T-cell (primary cell): ENCODE results near the gene PDP2. TPM values are rescaled to one million over a fixed set of nuclear protein-coding genes. Genes with fewer than 3 reads are reported as not detected.

Source experiments
- ATAC-seq, 4 experiments: fragments of 200-7000 bp in 3 of 4; fragments of 150-1000 bp in 1 of 4; cut with Tn5 transposase; replicated peaks in 1 of 4; 1 replicate in 3 of 4; 2 replicates in 1 of 4; pipeline ENCODE4 v1.10.0; 2021; ENCODE audit warnings: moderate library complexity in 3 of 4, mild to moderate bottlenecking in 2 of 4, moderate number of reproducible peaks in 1 of 4
- CTCF ChIA-PET, 2 donors: fragments of 300-600 bp; sonication (Branson Sonifier 250); formaldehyde crosslinking; loops; one replicate each; lab custom pipeline; 2022; ENCODE audit warnings: antibody characterized with exemption in 2 of 2; lab: Charles Lee
- POLR2A ChIA-PET, 2 donors: fragments of 300-600 bp; sonication (Branson Sonifier 250); formaldehyde crosslinking; loops; one replicate each; lab custom pipeline; 2022; ENCODE audit warnings: antibody characterized with exemption in 2 of 2; lab: Charles Lee
- DNase-seq, 35 experiments: peaks; one replicate each; pipeline versions ENCODE4 v3.0.0 to v3.0.0-alpha.2; 2013 to 2023
- H3K27ac ChIP-seq: one replicate; pipeline ENCODE4 v1.5.1; 2013; ENCODE audit warnings: low read length
- H3K27me3 ChIP-seq, 2 experiments: replicated peaks in 1 of 2; 1 replicate in 1 of 2; 2 replicates in 1 of 2; pipeline versions ENCODE4 v1.6.1 to v1.7.0; 2013; ENCODE audit warnings: low read length in 1 of 2, mixed read lengths in 1 of 2; ENCODE audit not compliant: control insufficient read depth in 2 of 2, insufficient read depth in 2 of 2; ENCODE audit errors: extremely low read depth in 1 of 2
- H3K36me3 ChIP-seq, 2 donors: 1 replicate in 1 of 2; 2 replicates in 1 of 2; pipeline versions ENCODE4 v1.6.1 to v1.7.0; 2013; ENCODE audit warnings: low read length in 1 of 2; ENCODE audit not compliant: control insufficient read depth in 2 of 2, insufficient read depth in 1 of 2; ENCODE audit errors: extremely low read depth in 1 of 2
- H3K4me1 ChIP-seq, 2 experiments: 1 replicate in 1 of 2; 2 replicates in 1 of 2; pipeline versions ENCODE4 v1.6.1 to v1.7.0; 2013; ENCODE audit warnings: low read length in 2 of 2, mixed read lengths in 1 of 2; ENCODE audit not compliant: insufficient read depth in 2 of 2, control insufficient read depth in 1 of 2; ENCODE audit errors: extremely low read depth in 1 of 2
- H3K4me3 ChIP-seq, 2 donors: 1 replicate in 1 of 2; 2 replicates in 1 of 2; pipeline versions ENCODE4 v1.5.1 to v1.7.0; 2013; ENCODE audit warnings: mild to moderate bottlenecking in 2 of 2, low read length in 1 of 2, moderate library complexity in 1 of 2; ENCODE audit not compliant: control insufficient read depth in 1 of 2; ENCODE audit errors: extremely low read depth in 1 of 2
- H3K9me3 ChIP-seq: 2 replicates; pipeline ENCODE4 v1.7.0; 2013
- H3K27ac Mint-ChIP-seq, 2 donors: one replicate each; pipeline ENCODE4 v1.8.0; 2020 to 2021; ENCODE audit warnings: mild to moderate bottlenecking in 2 of 2, mixed read lengths in 2 of 2
- H3K27me3 Mint-ChIP-seq, 2 donors: one replicate each; pipeline ENCODE4 v1.8.0; 2021 to 2022; ENCODE audit warnings: mixed read lengths in 2 of 2
- H3K36me3 Mint-ChIP-seq: one replicate; pipeline ENCODE4 v1.8.0; 2021; ENCODE audit warnings: mixed read lengths
- H3K4me1 Mint-ChIP-seq, 3 donors: one replicate each; pipeline ENCODE4 v1.8.0; 2020 to 2022; ENCODE audit warnings: mixed read lengths in 3 of 3, mild to moderate bottlenecking in 1 of 3
- H3K4me3 Mint-ChIP-seq, 3 donors: one replicate each; pipeline ENCODE4 v1.8.0; 2020 to 2022; ENCODE audit warnings: mild to moderate bottlenecking in 3 of 3, mixed read lengths in 3 of 3, moderate library complexity in 3 of 3
- H3K9me3 Mint-ChIP-seq, 3 donors: one replicate each; pipeline ENCODE4 v1.8.0; 2020 to 2022; ENCODE audit warnings: mixed read lengths in 3 of 3
- WGBS: methylation state at CpG from one replicate; pipeline ENCODE4 v1.1.5; 2013; ENCODE audit warnings: missing lambda C conversion rate; ENCODE audit not compliant: insufficient coverage; 5-methylcytosine and 5-hydroxymethylcytosine counted together
- total RNA-seq, 35 experiments: library from RNA in 6 of 35; stranded (reverse) in 6 of 35; fragments of 120-200 nt in 1 of 35; gene quantifications; one replicate each; pipeline versions ENCODE4 v1.2.1 to v1.2.4 and lab custom pipeline; 2013 to 2026

PDP2 gene
- total RNA-seq, 5 donors from 2014 or later (not counting 1 experiment from before 2014, with no cell fraction given), result 7.1 to 16.5 (median 12.5) TPM

GRCh38 chr16:66926171-66926947 is 46.0 kb downstream of the PDP2 start:
- Mint-ChIP-seq H3K4me1 (peaks cover 4 to 11% (median 6%) of the 10 kb centered on the region in 3 donors), H3K9me3 (no peaks in the 10 kb centered on the region), H3K4me3 (peak overlapping the region in 2 of 3 donors; percentile 47 to 62), H3K36me3 (no peaks in the 10 kb centered on the region), H3K27me3 (peaks cover 19 to 40% of the 10 kb centered on the region in 2 donors), H3K27ac (no peak overlapping the region)
- no peaks in the 10 kb centered on the region for H3K9me3 ChIP-seq
- ChIA-PET POLR2A (no interaction called here), CTCF (interaction anchor here in 1 of 2 donors (0.6 to 0.7 kb wide), 2 partner anchors 31 to 96 kb away, joined by 3 to 4 read pairs; partner anchors contain the start of gene NAE1)
- ATAC-seq (no peak), DNase-seq (no peak)
- H3K4me1 ChIP-seq, result peaks cover 0 to 12% of the 10 kb centered on the region in 2 experiments
- H3K27me3 ChIP-seq, result peaks cover 3 to 52% of the 10 kb centered on the region in 2 experiments
- WGBS, result 86% methylated on average over 3 of the region's 5 CpGs
- no peak overlapping the region for H3K27ac ChIP-seq
- H3K4me3 ChIP-seq, result no peak overlapping the region
- peaks cover 0 to 7% of the 10 kb centered on the region in 2 donors for H3K36me3 ChIP-seq

GRCh38 chr16:66926961-66927436 is 46.7 kb downstream of the PDP2 start:
- no peaks in the 10 kb centered on the region for H3K9me3 ChIP-seq
- POLR2A ChIA-PET, result no interaction called here
- ATAC-seq, result no peak
- Mint-ChIP-seq H3K27ac (no peak overlapping the region), H3K4me1 (peaks cover 9 to 16% (median 12%) of the 10 kb centered on the region in 3 donors), H3K36me3 (peaks cover 4% of the 10 kb centered on the region), H3K9me3 (no peaks in the 10 kb centered on the region), H3K4me3 (no peak overlapping the region), H3K27me3 (peaks cover 13 to 37% of the 10 kb centered on the region in 2 donors)
- CTCF ChIA-PET, result no interaction called here
- H3K36me3 ChIP-seq, result peaks cover 0 to 12% of the 10 kb centered on the region in 2 donors
- H3K4me3 ChIP-seq, result no peak overlapping the region
- H3K27ac ChIP-seq, result no peak overlapping the region
- no CpG with 5 or more reads among the region's 3 CpGs for WGBS
- H3K4me1 ChIP-seq, result peaks cover 0 to 13% of the 10 kb centered on the region in 2 experiments
- DNase-seq, result no peak
- peaks cover 3 to 45% of the 10 kb centered on the region in 2 experiments for H3K27me3 ChIP-seq

GRCh38 chr16:66927918-66928649 is 47.8 kb downstream of the PDP2 start:
- POLR2A ChIA-PET, result interaction anchor here in 1 of 2 donors (0.6 kb wide), 1 partner anchor 1842 kb away, joined by 14 read pairs; no protein-coding TSS in a partner anchor
- Mint-ChIP-seq H3K36me3 (peaks cover 11% of the 10 kb centered on the region), H3K27me3 (peaks cover 12 to 29% of the 10 kb centered on the region in 2 donors), H3K4me3 (no peak overlapping the region), H3K9me3 (no peaks in the 10 kb centered on the region), H3K4me1 (peaks cover 19 to 26% (median 23%) of the 10 kb centered on the region in 3 donors), H3K27ac (no peak overlapping the region)
- Histone ChIP-seq H3K36me3 (peaks cover 3 to 14% of the 10 kb centered on the region in 2 donors), H3K9me3 (no peaks in the 10 kb centered on the region), H3K4me3 (no peak overlapping the region), H3K4me1 (peaks cover 0 to 24% of the 10 kb centered on the region in 2 experiments), H3K27me3 (peaks cover 3 to 38% of the 10 kb centered on the region in 2 experiments), H3K27ac (no peak overlapping the region)
- CTCF ChIA-PET, result interaction anchor here in 1 of 2 donors (1.3 kb wide), 1 partner anchor 48 kb away, joined by 4 read pairs; the partner anchor contains the start of gene PDP2
- ATAC-seq (no peak), DNase-seq (no peak)
- 81% methylated on average over 7 of the region's 8 CpGs for WGBS

GRCh38 chr16:66928702-66929388 is 48.5 kb downstream of the PDP2 start:
- no peak overlapping the region for H3K27ac ChIP-seq
- H3K36me3 ChIP-seq, result peaks cover 3 to 14% of the 10 kb centered on the region in 2 donors
- peaks cover 5 to 32% of the 10 kb centered on the region in 2 experiments for H3K4me1 ChIP-seq
- H3K4me3 Mint-ChIP-seq, result no peak overlapping the region
- peaks cover 3 to 31% of the 10 kb centered on the region in 2 experiments for H3K27me3 ChIP-seq
- H3K27me3 Mint-ChIP-seq, result peaks cover 4 to 22% of the 10 kb centered on the region in 2 donors
- H3K27ac Mint-ChIP-seq, result no peak overlapping the region
- peak in 1 of 4 experiments; percentile 18 for ATAC-seq
- peak in 6 of 35 experiments; percentile 18 to 45 (median 22) for DNase-seq
- no peaks in the 10 kb centered on the region for H3K9me3 ChIP-seq
- peaks cover 13% of the 10 kb centered on the region for H3K36me3 Mint-ChIP-seq
- H3K4me1 Mint-ChIP-seq, result peaks cover 26 to 32% (median 27%) of the 10 kb centered on the region in 3 donors
- no peak overlapping the region for H3K4me3 ChIP-seq
- no peaks in the 10 kb centered on the region for H3K9me3 Mint-ChIP-seq
- ChIA-PET POLR2A (interaction anchor here in 1 of 2 donors (0.6 kb wide), 2 partner anchors 8 to 1841 kb away, joined by 4 to 14 read pairs; no protein-coding TSS in a partner anchor), CTCF (interaction anchor here (0.5 to 1.3 kb wide), 4 partner anchors 15 to 498 kb away, joined by 3 to 4 read pairs (median 4); partner anchors contain the start of gene PDP2 (in 1 of the 2))
- 100% methylated on average over 3 of the region's 10 CpGs for WGBS

- Histone ChIP-seq H3K4me3 (no peak overlapping the region), H3K4me1 (peaks cover 5 to 33% of the 10 kb centered on the region in 2 experiments), H3K27me3 (peaks cover 3 to 18% of the 10 kb centered on the region in 2 experiments), H3K27ac (no peak overlapping the region), H3K36me3 (peaks cover 3 to 14% of the 10 kb centered on the region in 2 donors), H3K9me3 (no peaks in the 10 kb centered on the region)
- WGBS, result no CpG with 5 or more reads among the region's 4 CpGs
- DNase-seq (no peak), ATAC-seq (no peak)
- H3K9me3 Mint-ChIP-seq, result no peaks in the 10 kb centered on the region
- H3K4me3 Mint-ChIP-seq, result no peak overlapping the region
- H3K27me3 Mint-ChIP-seq, result peaks cover 0 to 14% of the 10 kb centered on the region in 2 donors
- ChIA-PET CTCF (no interaction called here), POLR2A (no interaction called here)
- peaks cover 34 to 41% (median 37%) of the 10 kb centered on the region in 3 donors for H3K4me1 Mint-ChIP-seq
- H3K36me3 Mint-ChIP-seq, result peaks cover 13% of the 10 kb centered on the region
- no peak overlapping the region for H3K27ac Mint-ChIP-seq
These were observed 49.9 kb downstream of the PDP2 start for GRCh38 chr16:66930189-66930588.
